GM23248 (cell line): Measurements from ENCODE around the gene SERAC1.

Source experiments
- EZH2 ChIP-seq: fragments of 200-600 bp; sonication (generic); IDR thresholded peaks from 2 replicates; pipeline ENCODE4 v1.6.1; 2018; ENCODE audit warnings: antibody characterized with exemption, mild to moderate bottlenecking; ENCODE audit not compliant: insufficient read depth, poor library complexity, severe bottlenecking
- EZH2phosphoT487 ChIP-seq: fragments of 200-600 bp; sonication (generic); IDR thresholded peaks from 2 replicates; pipeline ENCODE4 v1.6.1; 2018; ENCODE audit warnings: antibody characterized with exemption, moderate library complexity, mild to moderate bottlenecking, low read depth; ENCODE audit not compliant: insufficient read depth

GRCh38 chr6:158095031-158095430, 73.0 kb downstream of the SERAC1 start:
- TF ChIP-seq EZH2phosphoT487, result no peak
- TF ChIP-seq EZH2, result no peak
